Measurements from ENCODE around the gene RETREG1. TPM values are rescaled to one million over a fixed set of nuclear protein-coding genes. Genes with fewer than 3 reads are reported as not detected.

Gene RETREG1
- total and polyA plus RNA-seq, 2 experiments from 2014 or later = 2.3 to 3.6 TPM

GRCh38 chr5:16579142-16579847, 37.5 kb downstream of the RETREG1 start:
- no peak overlapping the region for H3K4me3 Mint-ChIP-seq
- H3K27ac ChIP-seq (ENCODE audit: low read depth) = no peak overlapping the region
- no peak for DNase-seq (ENCODE audit: low spot score)

GRCh38 chr5:16578474-16578883, 38.3 kb downstream of the RETREG1 start:
- Mint-ChIP-seq H3K4me1 (peaks cover 40% of the 10 kb centered on the region), H3K9me3 (no peaks in the 10 kb centered on the region; the same call in 2 of the 3 replicates), H3K27ac (no peak overlapping the region), H3K36me3 (ENCODE audit: low read depth) (no peaks in the 10 kb centered on the region), H3K4me3 (no peak overlapping the region), H3K27me3 (ENCODE audit: insufficient read depth, low read depth, poor library complexity) (peaks cover 2% of the 10 kb centered on the region)
- no peak overlapping the region; the same call in 1 of the 2 replicates for H3K27ac ChIP-seq (ENCODE audit: low read depth)
- H2AFZ ChIP-seq = peak overlapping the region; percentile 74
- H3K79me2 ChIP-seq (replicated peaks; ENCODE audit: insufficient read depth) = no peaks in the 10 kb centered on the region
- no peak overlapping the region for H3K4me3 ChIP-seq
- H3K36me3 ChIP-seq (ENCODE audit: insufficient read depth) = no peaks in the 10 kb centered on the region
- H4K20me1 ChIP-seq (replicated peaks; ENCODE audit: insufficient read depth) = no peaks in the 10 kb centered on the region
- no peak overlapping the region for H3K4me2 ChIP-seq
- peaks cover 38% of the 10 kb centered on the region for H3K4me1 ChIP-seq (ENCODE audit: insufficient read depth)
- ATAC-seq (no peak), DNase-seq (ENCODE audit: low spot score) (no peak)
- no peaks in the 10 kb centered on the region for H3K9me2 ChIP-seq (ENCODE audit: insufficient read depth)
- no peaks in the 10 kb centered on the region for H3K27me3 ChIP-seq (ENCODE audit: insufficient read depth)
- peaks cover 15% of the 10 kb centered on the region for H3F3A ChIP-seq (replicated peaks; ENCODE audit: low read depth)
- TF ChIP-seq STAT1 (IDR thresholded peaks at IDR 0.05; ENCODE audit: unreplicated experiment) (no peak), EZH2 (IDR thresholded peaks at IDR 0.05; ENCODE audit: low read depth, unreplicated experiment) (no peak), CTCF (conservative IDR thresholded peaks at IDR 0.05; ENCODE audit: low read depth in 2 of 2) (no peak), POLR2AphosphoS5 (IDR thresholded peaks at IDR 0.05; ENCODE audit: low read depth) (no peak), ZNF331 (CRISPR knock-in tag; IDR thresholded peaks at IDR 0.05; ENCODE audit: low read depth) (no peak)
- TF ChIP-seq, protein P1, sequence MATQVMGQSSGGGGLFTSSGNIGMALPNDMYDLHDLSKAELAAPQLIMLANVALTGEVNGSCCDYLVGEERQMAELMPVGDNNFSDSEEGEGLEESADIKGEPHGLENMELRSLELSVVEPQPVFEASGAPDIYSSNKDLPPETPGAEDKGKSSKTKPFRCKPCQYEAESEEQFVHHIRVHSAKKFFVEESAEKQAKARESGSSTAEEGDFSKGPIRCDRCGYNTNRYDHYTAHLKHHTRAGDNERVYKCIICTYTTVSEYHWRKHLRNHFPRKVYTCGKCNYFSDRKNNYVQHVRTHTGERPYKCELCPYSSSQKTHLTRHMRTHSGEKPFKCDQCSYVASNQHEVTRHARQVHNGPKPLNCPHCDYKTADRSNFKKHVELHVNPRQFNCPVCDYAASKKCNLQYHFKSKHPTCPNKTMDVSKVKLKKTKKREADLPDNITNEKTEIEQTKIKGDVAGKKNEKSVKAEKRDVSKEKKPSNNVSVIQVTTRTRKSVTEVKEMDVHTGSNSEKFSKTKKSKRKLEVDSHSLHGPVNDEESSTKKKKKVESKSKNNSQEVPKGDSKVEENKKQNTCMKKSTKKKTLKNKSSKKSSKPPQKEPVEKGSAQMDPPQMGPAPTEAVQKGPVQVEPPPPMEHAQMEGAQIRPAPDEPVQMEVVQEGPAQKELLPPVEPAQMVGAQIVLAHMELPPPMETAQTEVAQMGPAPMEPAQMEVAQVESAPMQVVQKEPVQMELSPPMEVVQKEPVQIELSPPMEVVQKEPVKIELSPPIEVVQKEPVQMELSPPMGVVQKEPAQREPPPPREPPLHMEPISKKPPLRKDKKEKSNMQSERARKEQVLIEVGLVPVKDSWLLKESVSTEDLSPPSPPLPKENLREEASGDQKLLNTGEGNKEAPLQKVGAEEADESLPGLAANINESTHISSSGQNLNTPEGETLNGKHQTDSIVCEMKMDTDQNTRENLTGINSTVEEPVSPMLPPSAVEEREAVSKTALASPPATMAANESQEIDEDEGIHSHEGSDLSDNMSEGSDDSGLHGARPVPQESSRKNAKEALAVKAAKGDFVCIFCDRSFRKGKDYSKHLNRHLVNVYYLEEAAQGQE (IDR thresholded peaks at IDR 0.05; ENCODE audit: unreplicated experiment) = no peak

More at GRCh38 chr5:16579142-16579847, 37.5 kb downstream of the RETREG1 start:
- Histone ChIP-seq H3K36me3 (ENCODE audit: insufficient read depth) (no peaks in the 10 kb centered on the region), H4K20me1 (replicated peaks; ENCODE audit: insufficient read depth) (no peaks in the 10 kb centered on the region), H3K4me2 (no peak overlapping the region), H3K27me3 (ENCODE audit: insufficient read depth) (no peaks in the 10 kb centered on the region), H3K79me2 (replicated peaks; ENCODE audit: insufficient read depth) (no peaks in the 10 kb centered on the region), H2AFZ (peak overlapping the region; percentile 74; the same call in 1 of the 2 replicates), H3K9me2 (ENCODE audit: insufficient read depth) (no peaks in the 10 kb centered on the region), H3K4me1 (ENCODE audit: insufficient read depth) (peaks cover 37% of the 10 kb centered on the region), H3K4me3 (no peak overlapping the region), H3F3A (replicated peaks; ENCODE audit: low read depth) (peaks cover 11% of the 10 kb centered on the region)
- Mint-ChIP-seq H3K9me3 (no peaks in the 10 kb centered on the region; the same call in 2 of the 3 replicates), H3K27ac (no peak overlapping the region), H3K4me1 (peaks cover 35% of the 10 kb centered on the region), H3K36me3 (ENCODE audit: low read depth) (no peaks in the 10 kb centered on the region), H3K27me3 (ENCODE audit: insufficient read depth, low read depth, poor library complexity) (no peaks in the 10 kb centered on the region)
- TF ChIP-seq CREB1 (CRISPR knock-in tag; IDR thresholded peaks at IDR 0.05; ENCODE audit: low read depth) (no peak), ETS1 (IDR thresholded peaks at IDR 0.05) (no peak), POLR2AphosphoS5 (IDR thresholded peaks at IDR 0.05; ENCODE audit: low read depth) (no peak), JUNB (IDR thresholded peaks at IDR 0.05; ENCODE audit: unreplicated experiment) (no peak), STAT1 (IDR thresholded peaks at IDR 0.05; ENCODE audit: unreplicated experiment) (no peak)
- TF ChIP-seq, protein P1 (IDR thresholded peaks at IDR 0.05; ENCODE audit: unreplicated experiment) = no peak
- ATAC-seq = no peak

Data from GM23338 (cell line).